GM19099 (cell line): Measurements from ENCODE around the gene DUSP22.
A peak's percentile ranks its signal among the peaks of the same experiment; 100 is the strongest.

Experiments
- POLR2A ChIP-seq: IDR thresholded peaks from 3 replicates; pipeline ENCODE4 v1.6.1; 2011; ENCODE audit warnings: low read depth; ENCODE audit not compliant: insufficient read length; ENCODE audit errors: extremely low read depth

Gene DUSP22

DNA sequence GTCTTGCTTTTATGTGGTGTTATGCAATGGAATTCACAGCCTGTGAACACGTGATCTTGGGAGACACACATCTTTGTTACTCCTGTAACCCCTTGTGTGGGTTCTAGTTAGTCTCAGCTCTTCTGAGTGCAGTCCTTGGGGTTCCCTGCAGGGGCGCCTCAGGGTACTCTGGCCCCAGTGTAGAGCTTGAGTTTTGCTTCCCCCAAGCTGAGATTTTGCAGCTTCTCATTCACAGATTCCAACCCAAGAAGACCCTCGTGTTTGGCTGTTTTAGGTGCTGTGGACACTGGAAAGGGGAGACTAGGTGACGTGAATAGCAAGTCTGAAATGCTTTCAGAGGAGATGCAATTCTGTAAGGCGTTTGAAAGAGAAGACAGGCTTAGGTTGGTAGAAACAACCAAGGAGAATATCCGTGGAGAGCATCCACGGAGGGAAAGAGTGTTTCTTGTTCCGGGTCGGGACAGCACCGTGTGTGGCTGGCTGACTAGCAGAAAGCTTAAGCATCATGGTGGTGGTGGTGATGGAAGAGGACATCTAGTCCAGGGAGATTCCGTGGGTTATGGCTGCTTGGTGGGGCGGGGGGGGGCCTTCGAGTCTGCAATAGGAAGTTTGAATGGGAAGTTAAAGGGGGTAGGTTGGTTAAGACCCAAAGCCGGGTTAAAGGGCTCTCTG is 30.1 kb downstream of the DUSP22 start:
- peak; percentile 32 for TF ChIP-seq POLR2A

GRCh38 chr6:322940-323729 is 30.8 kb downstream of the DUSP22 start:
- peak; percentile 37 for TF ChIP-seq POLR2A

- TF ChIP-seq POLR2A: no peak
Observed at GRCh38 chr6:323730-324088, 31.4 kb downstream of the DUSP22 start.

GRCh38 chr6:324116-324728 is 31.9 kb downstream of the DUSP22 start:
- TF ChIP-seq POLR2A: no peak

GRCh38 chr6:324729-325125 is 32.4 kb downstream of the DUSP22 start:
- TF ChIP-seq POLR2A: no peak

GRCh38 chr6:326896-327537 is 34.7 kb downstream of the DUSP22 start:
- no peak for TF ChIP-seq POLR2A

- peak; percentile 8 for TF ChIP-seq POLR2A
Observed at GRCh38 chr6:327538-328116, 35.3 kb downstream of the DUSP22 start.

DNA sequence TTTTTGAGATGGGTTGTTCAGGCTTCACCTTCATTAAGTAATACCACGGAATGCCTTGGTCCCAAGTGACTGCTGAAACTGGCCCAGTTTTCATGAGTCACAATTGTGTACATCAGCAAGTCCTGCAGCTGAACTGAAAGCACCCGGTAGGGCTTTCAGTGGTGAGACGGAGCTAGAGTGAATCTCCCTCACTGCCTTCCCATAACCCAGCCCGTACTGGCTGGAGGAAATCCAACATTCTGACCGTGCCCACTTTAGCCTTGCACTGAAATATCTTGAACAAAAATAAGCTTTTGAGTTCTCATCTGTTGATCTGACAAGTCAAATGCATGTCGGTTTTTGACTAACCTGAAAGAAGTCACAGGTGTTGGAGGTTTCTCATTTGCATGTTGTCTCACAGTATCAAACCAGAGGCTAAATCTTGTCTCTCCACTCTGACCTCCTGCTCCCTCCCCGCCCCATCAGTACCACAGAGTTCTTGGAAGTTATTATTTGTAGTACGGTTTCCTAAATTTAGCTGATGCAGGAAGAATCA is 35.9 kb downstream of the DUSP22 start:
- peak; percentile 54 for TF ChIP-seq POLR2A

DNA sequence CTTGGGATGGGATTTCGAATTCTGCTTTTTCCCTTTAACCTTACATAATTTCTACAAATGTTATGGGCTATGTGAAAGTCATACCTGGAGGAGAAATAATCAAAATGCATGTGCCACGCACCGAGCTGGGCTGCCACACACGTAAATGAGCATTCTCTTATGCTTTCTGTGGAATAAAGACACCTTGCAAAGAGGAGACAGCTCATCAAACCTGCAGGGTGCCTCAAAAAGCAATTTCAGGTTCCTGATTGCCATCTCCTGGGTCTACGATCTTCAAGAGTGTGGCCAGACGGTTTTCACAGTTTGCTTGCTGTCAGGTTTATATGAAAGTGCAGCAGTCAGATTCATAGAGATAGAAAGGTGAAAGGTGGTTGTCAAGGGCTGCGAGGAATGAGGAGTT is 36.6 kb downstream of the DUSP22 start:
- peak; percentile 18 for TF ChIP-seq POLR2A

- no peak for TF ChIP-seq POLR2A
Observed at GRCh38 chr6:329888-330691, 37.8 kb downstream of the DUSP22 start.

- no peak for TF ChIP-seq POLR2A
Observed at GRCh38 chr6:330948-331347, 38.7 kb downstream of the DUSP22 start.

DNA sequence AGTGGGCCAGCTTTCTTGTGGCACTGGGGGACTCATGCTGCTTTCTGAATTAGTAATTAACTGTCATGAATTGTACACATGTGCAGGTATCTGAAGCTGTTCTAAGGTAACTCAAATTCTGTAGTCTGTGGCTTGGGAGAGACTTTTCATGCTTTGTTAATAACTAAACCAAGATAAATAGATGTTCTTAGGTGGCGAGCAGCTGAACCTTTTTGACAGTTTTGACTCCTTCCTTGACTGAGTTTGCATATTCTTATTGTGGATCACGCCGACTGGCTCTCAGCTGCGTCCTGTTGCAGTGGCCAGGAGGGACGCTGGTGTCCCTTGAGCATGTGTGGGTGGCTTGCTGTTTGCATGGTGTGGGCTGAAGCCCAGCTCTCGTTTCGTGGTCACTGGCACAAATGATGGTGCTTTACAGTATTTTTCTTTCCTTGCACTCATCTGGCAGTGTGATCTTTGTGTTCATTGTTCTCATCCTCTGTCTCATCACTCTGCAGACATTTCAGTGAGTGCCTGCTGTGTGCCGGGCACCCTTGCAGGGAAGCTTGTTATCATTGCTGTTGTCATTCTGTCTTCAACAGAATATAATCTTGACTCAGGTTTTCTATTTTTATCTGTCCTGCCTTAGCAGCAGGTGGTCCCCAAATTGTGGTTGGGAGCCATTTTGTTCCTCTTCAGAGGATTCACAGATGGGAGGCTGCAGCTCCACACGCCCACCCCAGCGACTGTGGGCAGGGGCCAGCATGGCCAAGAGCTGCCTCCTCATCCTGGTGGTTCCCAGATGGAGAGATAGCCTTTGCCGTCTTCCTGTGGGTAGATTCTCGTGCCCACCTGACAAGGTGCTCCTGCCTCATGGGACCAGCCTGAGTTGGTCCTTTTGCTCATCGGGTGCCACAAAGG is 39.6 kb downstream of the DUSP22 start:
- peak; percentile 70 for TF ChIP-seq POLR2A

GRCh38 chr6:332671-333070 is 40.4 kb downstream of the DUSP22 start:
- no peak for TF ChIP-seq POLR2A
